HepG2 (cell line): Measurements from ENCODE around the gene EGFL8. TPM values are rescaled to one million over a fixed set of nuclear protein-coding genes. Genes with fewer than 3 reads are reported as not detected.
A peak's percentile ranks its signal among the peaks of the same experiment; 100 is the strongest.

ENCODE experiments used
- AHDC1 ChIP-seq: sonication (generic); formaldehyde crosslinking; IDR thresholded peaks from 2 replicates; pipeline ENCODE4 v1.5.1; 2020; ENCODE audit warnings: mild to moderate bottlenecking, missing genetic modification reagents, borderline replicate concordance
- ATF4 ChIP-seq, 2 experiments: fragments of 450-650 bp in 1 of 2; sonication (generic) in 1 of 2; formaldehyde crosslinking; IDR thresholded peaks; 2 replicates each; pipeline versions ENCODE4 v1.5.0 to v1.8.0; 2020 to 2022; ENCODE audit warnings: mild to moderate bottlenecking in 1 of 2, missing genetic modification reagents in 1 of 2
- CEBPG ChIP-seq: IDR thresholded peaks from 2 replicates; pipeline ENCODE4 v1.6.1; 2016
- HMGXB4 ChIP-seq, 2 experiments: sonication (generic) in 1 of 2; formaldehyde crosslinking in 1 of 2; IDR thresholded peaks; 2 replicates each; pipeline versions ENCODE4 v1.4.0 to v1.6.1; 2018 to 2020; ENCODE audit warnings: missing genetic modification reagents in 2 of 2, borderline replicate concordance in 1 of 2, low read depth in 1 of 2, mild to moderate bottlenecking in 1 of 2, missing biosample characterization in 1 of 2
- NFE2 ChIP-seq: sonication (generic); formaldehyde crosslinking; IDR thresholded peaks from 2 replicates; pipeline ENCODE4 v1.4.0; 2020; ENCODE audit warnings: missing genetic modification reagents
- RAD21 ChIP-seq: fragments of 450-650 bp; formaldehyde crosslinking; IDR thresholded peaks from 2 replicates; pipeline ENCODE4 v1.5.0; 2020; ENCODE audit warnings: mild to moderate bottlenecking
- RNF219 ChIP-seq: sonication (generic); formaldehyde crosslinking; IDR thresholded peaks from 2 replicates; pipeline ENCODE4 v1.5.0; 2020; ENCODE audit warnings: mild to moderate bottlenecking, missing genetic modification reagents
- TMF1 ChIP-seq: sonication (generic); formaldehyde crosslinking; IDR thresholded peaks from 2 replicates; pipeline ENCODE4 v1.8.1; 2022; ENCODE audit warnings: low read depth, missing genetic modification reagents
- YEATS2 ChIP-seq: sonication (generic); formaldehyde crosslinking; IDR thresholded peaks from 2 replicates; pipeline ENCODE4 v1.4.0; 2020; ENCODE audit warnings: missing genetic modification reagents, borderline replicate concordance
- ZNF44 ChIP-seq: sonication (generic); formaldehyde crosslinking; IDR thresholded peaks from 2 replicates; pipeline ENCODE4 v1.5.1; 2020; ENCODE audit warnings: mild to moderate bottlenecking, missing genetic modification reagents
- ZNF691 ChIP-seq: sonication (generic); formaldehyde crosslinking; IDR thresholded peaks from 2 replicates; pipeline ENCODE4 v1.4.0; 2020; ENCODE audit warnings: missing genetic modification reagents, low read depth, mild to moderate bottlenecking, borderline replicate concordance
- polyA plus RNA-seq, 8 experiments: library from polyadenylated mRNA; depleted of rRNA in 3 of 8; stranded (reverse) in 7 of 8; unstranded in 1 of 8; fragments of >200 nt; fragmentation: Illumina TruSeq in 4 of 8; extraction: Trizol in 4 of 8; gene quantifications; 2 replicates each; pipeline versions ENCODE4 v1.2.1 to v1.2.3, GENCODE V29; 2011 to 2016; ENCODE audit warnings: low read depth in 4 of 8, missing spikeins in 1 of 8, mixed read lengths in 1 of 8; ENCODE audit not compliant: insufficient read depth in 1 of 8
- total RNA-seq, 5 experiments: library from RNA; depleted of rRNA; stranded (reverse); fragments of >200 nt; fragmentation: Illumina TruSeq; extraction: Trizol; gene quantifications; 2 replicates each; pipeline ENCODE4 v1.2.3, GENCODE V29; 2016; ENCODE audit warnings: low read depth in 1 of 5

The EGFL8 gene
- total and polyA plus RNA-seq, 2 of the 13 experiments (the other 11 are each of a cell fraction or from before 2014, with no cell fraction given) = 10.0 to 11.5 TPM

GRCh38 chr6:32146287-32146686 is 18.1 kb upstream of the EGFL8 start (continued):
- TF ChIP-seq HMGXB4 (CRISPR knock-in tag; IDR thresholded peaks at IDR 0.05; ENCODE audit: borderline replicate concordance in 1 of 2, low read depth in 1 of 2) (no peak), ZNF691 (CRISPR knock-in tag) (no peak), YEATS2 (CRISPR knock-in tag) (no peak), ATF4 (CRISPR knock-in tag; IDR thresholded peaks at IDR 0.05) (peak in 1 of 2 experiments; percentile 92; a peak in 2 of 4 replicates), AHDC1 (no peak), RAD21 (CRISPR knock-in tag) (no peak), NFE2 (CRISPR knock-in tag) (no peak), CEBPG (CRISPR knock-in tag) (peak; percentile 52; the same call in 1 of the 2 replicates), TMF1 (CRISPR knock-in tag) (no peak), RNF219 (CRISPR knock-in tag) (no peak), ZNF44 (no peak)
